ENCODE measurements around the gene MKKS. TPM values are rescaled to one million over a fixed set of nuclear protein-coding genes. Genes with fewer than 3 reads are reported as not detected.
A peak's percentile ranks its signal among the peaks of the same experiment; 100 is the strongest.

MKKS gene
- total and polyA plus RNA-seq, 9 of the 15 experiments (the other 6 are each of a cell fraction or from before 2014, with no cell fraction given): 6.8 to 26.8 (median 12.0) TPM

DNA sequence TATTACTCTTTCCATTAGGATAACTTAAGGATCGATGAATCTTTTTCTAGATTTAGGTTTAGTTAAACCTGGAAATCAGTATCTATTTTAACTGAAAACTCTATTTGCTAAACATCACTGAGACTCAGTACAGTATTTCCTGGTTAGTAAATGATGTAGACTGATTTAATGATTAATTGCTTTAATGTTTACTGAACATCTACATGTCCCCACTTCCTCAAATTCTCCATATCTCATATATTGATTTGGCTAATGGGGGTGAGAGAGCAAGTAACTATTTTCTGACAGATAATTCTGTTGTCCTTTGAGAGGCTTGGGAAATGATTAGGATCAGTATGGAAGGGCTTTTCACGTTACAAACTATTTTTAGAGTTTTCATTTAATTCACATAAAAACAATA lies 10.3 kb downstream of the MKKS start:
- no peak for ATAC-seq
- intact Hi-C loops (cut with micrococcal nuclease): no loop called here

DNA sequence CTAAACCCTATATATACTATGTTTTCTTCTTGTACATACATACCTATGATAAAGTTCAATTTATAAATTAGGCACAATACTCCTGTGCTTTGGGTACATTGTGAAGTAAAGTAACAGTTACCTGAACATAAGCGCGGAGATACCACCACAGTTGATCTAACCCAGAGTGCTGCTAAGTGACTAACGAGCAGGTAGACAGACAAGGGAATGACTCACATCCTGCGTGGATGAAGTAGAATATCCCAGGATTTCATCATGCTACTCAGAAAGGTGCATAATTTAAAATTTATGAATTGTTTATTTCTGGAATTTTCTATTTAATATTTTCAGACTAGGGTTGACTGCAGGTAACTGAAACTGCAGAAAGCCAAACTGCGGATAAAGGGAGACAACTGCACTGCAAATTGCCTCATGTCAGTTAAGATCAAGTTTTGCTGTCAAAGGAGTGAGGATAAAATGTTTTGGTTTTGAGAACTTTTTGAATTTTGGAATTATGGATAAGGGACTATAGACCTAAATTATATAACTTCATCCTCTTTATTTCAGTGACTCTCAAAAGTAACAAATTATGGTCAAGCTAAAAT lies 14.4 kb downstream of the MKKS start:
- H3K36me3 ChIP-seq (ENCODE audit: control insufficient read depth, insufficient read depth, low read length): peaks cover 50% of the 10 kb centered on the region
- H4K20me1 ChIP-seq (replicated peaks; ENCODE audit: control insufficient read depth, insufficient read depth, low read length): no peaks in the 10 kb centered on the region
- ChIA-PET CTCF (ENCODE audit: low intra/inter-chr PET ratio) (no interaction called here), POLR2A (no interaction called here)
- FAIRE-seq: no peak
- H2AFZ ChIP-seq (ENCODE audit: low read depth, low read length): no peak overlapping the region
- H3K27ac ChIP-seq (ENCODE audit: extremely low read depth, low read depth, low read length): peak overlapping the region; percentile 37; the same call in 1 of the 3 replicates
- BruUV-seq (replicated peaks): no TSS peak
- no peak overlapping the region for H3K4me2 ChIP-seq (ENCODE audit: insufficient read depth, low read length)
- H3K4me3 ChIP-seq: no peak overlapping the region
- no peaks in the 10 kb centered on the region for H3K9me1 ChIP-seq (ENCODE audit: control insufficient read depth, insufficient read depth, low read length)
- H3K4me1 ChIP-seq (replicated peaks in 1 of 2; ENCODE audit: control insufficient read depth in 2 of 2, insufficient read depth in 2 of 2, low read length in 2 of 2): no peaks in the 10 kb centered on the region; a peak in 1 of 5 replicates
- H3K79me2 ChIP-seq (ENCODE audit: control insufficient read depth, insufficient read depth, low read length): peaks cover 43% of the 10 kb centered on the region
- in situ Hi-C loops (cut with MboI): loop anchor here (25.0 kb wide), 1 partner anchor 1807 kb away; no protein-coding TSS in a partner anchor
- peak in 1 of 4 experiments; percentile 19 for DNase-seq (ENCODE audit: extremely low read depth in 1 of 4, low spot score in 3 of 4)
- no peaks in the 10 kb centered on the region for H3K27me3 ChIP-seq (ENCODE audit: control insufficient read depth in 2 of 2, insufficient read depth in 2 of 2, low read length in 2 of 2)
- intact Hi-C loops (cut with micrococcal nuclease): no loop called here
- ATAC-seq: peak; percentile 75
- 45% methylated on average over 4 of the region's 5 CpGs for WGBS (ENCODE audit: insufficient coverage, low coverage, missing lambda C conversion rate)
- H3K9ac ChIP-seq (ENCODE audit: insufficient read depth in 1 of 2, low read depth in 2 of 2, low read length in 2 of 2): no peak overlapping the region
- no peaks in the 10 kb centered on the region for H3K9me3 ChIP-seq (replicated peaks; ENCODE audit: control insufficient read depth, insufficient read depth, low read depth, low read length)
- TF ChIP-seq ZNF644 (tag; IDR thresholded peaks at IDR 0.05; ENCODE audit: low read depth) (peak; percentile 61; the same call in 1 of the 2 replicates), JUN (IDR thresholded peaks at IDR 0.05; ENCODE audit: borderline replicate concordance, low read depth, low read length) (0 out of 2 replicates have a peak, but pooled peaks have one; percentile 47), JUN (CRISPR knock-in tag; IDR thresholded peaks at IDR 0.05; ENCODE audit: borderline replicate concordance) (no peak), ZNF175 (CRISPR knock-in tag; IDR thresholded peaks at IDR 0.05; ENCODE audit: low read depth) (peak; percentile 85), RBBP5 (IDR thresholded peaks at IDR 0.05; ENCODE audit: borderline replicate concordance, insufficient read depth, low read length, poor library complexity, severe bottlenecking) (no peak), ARID1B (IDR thresholded peaks at IDR 0.05) (peak; percentile 19; the same call in 1 of the 2 replicates), ETV1 (tag; conservative IDR thresholded peaks at IDR 0.05; ENCODE audit: low read depth) (peak; percentile 45; the same call in 1 of the 2 replicates), NR4A1 (CRISPR knock-in tag; IDR thresholded peaks at IDR 0.05) (no peak), NR4A1 (tag; IDR thresholded peaks at IDR 0.05) (no peak)
- TF ChIP-seq, protein P1, sequence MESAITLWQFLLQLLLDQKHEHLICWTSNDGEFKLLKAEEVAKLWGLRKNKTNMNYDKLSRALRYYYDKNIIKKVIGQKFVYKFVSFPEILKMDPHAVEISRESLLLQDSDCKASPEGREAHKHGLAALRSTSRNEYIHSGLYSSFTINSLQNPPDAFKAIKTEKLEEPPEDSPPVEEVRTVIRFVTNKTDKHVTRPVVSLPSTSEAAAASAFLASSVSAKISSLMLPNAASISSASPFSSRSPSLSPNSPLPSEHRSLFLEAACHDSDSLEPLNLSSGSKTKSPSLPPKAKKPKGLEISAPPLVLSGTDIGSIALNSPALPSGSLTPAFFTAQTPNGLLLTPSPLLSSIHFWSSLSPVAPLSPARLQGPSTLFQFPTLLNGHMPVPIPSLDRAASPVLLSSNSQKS (CRISPR knock-in tag; IDR thresholded peaks at IDR 0.05): no peak
- TF ChIP-seq, protein P2, sequence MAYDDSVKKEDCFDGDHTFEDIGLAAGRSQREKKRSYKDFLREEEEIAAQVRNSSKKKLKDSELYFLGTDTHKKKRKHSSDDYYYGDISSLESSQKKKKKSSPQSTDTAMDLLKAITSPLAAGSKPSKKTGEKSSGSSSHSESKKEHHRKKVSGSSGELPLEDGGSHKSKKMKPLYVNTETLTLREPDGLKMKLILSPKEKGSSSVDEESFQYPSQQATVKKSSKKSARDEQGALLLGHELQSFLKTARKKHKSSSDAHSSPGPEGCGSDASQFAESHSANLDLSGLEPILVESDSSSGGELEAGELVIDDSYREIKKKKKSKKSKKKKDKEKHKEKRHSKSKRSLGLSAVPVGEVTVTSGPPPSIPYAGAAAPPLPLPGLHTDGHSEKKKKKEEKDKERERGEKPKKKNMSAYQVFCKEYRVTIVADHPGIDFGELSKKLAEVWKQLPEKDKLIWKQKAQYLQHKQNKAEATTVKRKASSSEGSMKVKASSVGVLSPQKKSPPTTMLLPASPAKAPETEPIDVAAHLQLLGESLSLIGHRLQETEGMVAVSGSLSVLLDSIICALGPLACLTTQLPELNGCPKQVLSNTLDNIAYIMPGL (CRISPR knock-in tag; IDR thresholded peaks at IDR 0.05): no peak

More for the DNA sequence above, 10.3 kb downstream of the MKKS start:
- in situ Hi-C loops (cut with MboI): loop anchor here (25.0 kb wide), 1 partner anchor 1811 kb away; no protein-coding TSS in a partner anchor
- peaks cover 31% of the 10 kb centered on the region; the same call in 2 of the 3 replicates for H3K36me3 ChIP-seq (ENCODE audit: control insufficient read depth, insufficient read depth, low read length)
- no peaks in the 10 kb centered on the region for H3K9me1 ChIP-seq (ENCODE audit: control insufficient read depth, insufficient read depth, low read length)
- H4K20me1 ChIP-seq (replicated peaks; ENCODE audit: control insufficient read depth, insufficient read depth, low read length): no peaks in the 10 kb centered on the region
- CTCF ChIA-PET (ENCODE audit: low intra/inter-chr PET ratio): no interaction called here
- DNase-seq (ENCODE audit: extremely low read depth in 1 of 4, low spot score in 3 of 4) (no peak), FAIRE-seq (no peak)
- POLR2A ChIA-PET: no interaction called here
- H3K9ac ChIP-seq (ENCODE audit: insufficient read depth in 1 of 2, low read depth in 2 of 2, low read length in 2 of 2): no peak overlapping the region
- no peak overlapping the region for H3K27ac ChIP-seq (ENCODE audit: extremely low read depth, low read depth, low read length)
- H3K4me3 ChIP-seq: no peak overlapping the region
- no TSS peak for BruUV-seq (replicated peaks)
- WGBS (ENCODE audit: insufficient coverage, low coverage, missing lambda C conversion rate): 67% methylated on average over 1 of the region's 2 CpGs
- H3K4me1 ChIP-seq (replicated peaks in 1 of 2; ENCODE audit: control insufficient read depth in 2 of 2, insufficient read depth in 2 of 2, low read length in 2 of 2): no peaks in the 10 kb centered on the region; a peak in 1 of 5 replicates
- H2AFZ ChIP-seq (ENCODE audit: low read depth, low read length): no peak overlapping the region
- no peaks in the 10 kb centered on the region for H3K27me3 ChIP-seq (ENCODE audit: control insufficient read depth in 2 of 2, insufficient read depth in 2 of 2, low read length in 2 of 2)
- no peaks in the 10 kb centered on the region for H3K9me3 ChIP-seq (replicated peaks; ENCODE audit: control insufficient read depth, insufficient read depth, low read depth, low read length)
- TF ChIP-seq SMC3 (conservative IDR thresholded peaks at IDR 0.05; ENCODE audit: insufficient read depth, low read depth, low read length): no peak
- TF ChIP-seq MEIS2 (IDR thresholded peaks at IDR 0.05; ENCODE audit: partially characterized antibody): peak; percentile 25
- H3K4me2 ChIP-seq (ENCODE audit: insufficient read depth, low read length): no peak overlapping the region
- peaks cover 69% of the 10 kb centered on the region for H3K79me2 ChIP-seq (ENCODE audit: control insufficient read depth, insufficient read depth, low read length)
